Naive B cell (primary cell): ENCODE measurements around the gene SLC44A5. TPM values are rescaled to one million over a fixed set of nuclear protein-coding genes. Genes with fewer than 3 reads are reported as not detected.
"Not testable (repeated sequence)": the region's sequence is repeated elsewhere in the genome, so short reads cannot be mapped to it uniquely, and the experiment has no call there.

Source experiments
- ATAC-seq, 2 donors: fragments of 150-1000 bp; cut with Tn5 transposase; 2 replicates each; pipeline ENCODE4 v1.10.0; 2021; ENCODE audit warnings: low read depth in 2 of 2, mild to moderate bottlenecking in 2 of 2, moderate library complexity in 2 of 2
- DNase-seq: peaks from one replicate; pipeline ENCODE4 v3.0.0; 2022
- H3K27ac Mint-ChIP-seq, 6 donors: one replicate each; pipeline ENCODE4 v1.8.0; 2020 to 2022; ENCODE audit warnings: mild to moderate bottlenecking in 6 of 6, mixed read lengths in 6 of 6, moderate library complexity in 5 of 6, inconsistent platforms in 2 of 6
- H3K27me3 Mint-ChIP-seq, 3 donors: one replicate each; pipeline ENCODE4 v1.8.0; 2021 to 2022; ENCODE audit warnings: mixed read lengths in 3 of 3, mild to moderate bottlenecking in 1 of 3
- H3K36me3 Mint-ChIP-seq, 2 donors: one replicate each; pipeline ENCODE4 v1.8.0; 2020 to 2022; ENCODE audit warnings: mixed read lengths in 2 of 2, inconsistent platforms in 1 of 2, mild to moderate bottlenecking in 1 of 2
- H3K4me1 Mint-ChIP-seq, 3 donors: one replicate each; pipeline ENCODE4 v1.8.0; 2020 to 2022; ENCODE audit warnings: mixed read lengths in 3 of 3, inconsistent platforms in 1 of 3, mild to moderate bottlenecking in 1 of 3, moderate library complexity in 1 of 3
- H3K4me3 Mint-ChIP-seq, 8 donors: one replicate each; pipeline ENCODE4 v1.8.0; 2020 to 2022; ENCODE audit warnings: mild to moderate bottlenecking in 8 of 8, mixed read lengths in 8 of 8, moderate library complexity in 8 of 8, inconsistent platforms in 2 of 8
- H3K9me3 Mint-ChIP-seq, 7 donors: one replicate each; pipeline ENCODE4 v1.8.0; 2020 to 2022; ENCODE audit warnings: mixed read lengths in 7 of 7, mild to moderate bottlenecking in 5 of 7, inconsistent platforms in 2 of 7, moderate library complexity in 1 of 7
- polyA plus RNA-seq, 6 donors: library from polyadenylated mRNA; unstranded; fragments of 300-500 nt; fragmentation: Illumina TruSeq; gene quantifications; one replicate each; pipeline ENCODE4 v1.2.3, GENCODE V29; 2021; ENCODE audit warnings: low read depth in 6 of 6

The SLC44A5 gene
- polyA plus RNA-seq, 6 donors from 2014 or later = 0.17 to 2.9 (median 1.3) TPM; not detected in 1

GRCh38 chr1:75400716-75401115 is 210.2 kb downstream of the SLC44A5 start:
- H3K27me3 Mint-ChIP-seq = no peaks in the 10 kb centered on the region
- H3K4me1 Mint-ChIP-seq = no peaks in the 10 kb centered on the region
- no peak overlapping the region for H3K27ac Mint-ChIP-seq
- H3K4me3 Mint-ChIP-seq = no peak overlapping the region
- peaks cover 0 to 5% of the 10 kb centered on the region in 2 donors for H3K36me3 Mint-ChIP-seq
- no peak for ATAC-seq
- no peak for DNase-seq
- peaks cover 3 to 15% (median 6%) of the 10 kb centered on the region in 7 donors for H3K9me3 Mint-ChIP-seq

GRCh38 chr1:75396745-75397144 is 214.2 kb downstream of the SLC44A5 start:
- DNase-seq (no peak), ATAC-seq (no peak)
- no peak overlapping the region for H3K4me3 Mint-ChIP-seq
- no peaks in the 10 kb centered on the region for H3K27me3 Mint-ChIP-seq
- H3K9me3 Mint-ChIP-seq = peaks cover 1 to 10% (median 8%) of the 10 kb centered on the region in 7 donors
- no peaks in the 10 kb centered on the region for H3K4me1 Mint-ChIP-seq
- H3K27ac Mint-ChIP-seq = no peak overlapping the region
- H3K36me3 Mint-ChIP-seq = peaks cover 0 to 5% of the 10 kb centered on the region in 2 donors

GRCh38 chr1:75396260-75396659 is 214.7 kb downstream of the SLC44A5 start:
- Mint-ChIP-seq H3K27ac (no peak overlapping the region), H3K4me3 (no peak overlapping the region), H3K36me3 (peaks cover 0 to 5% of the 10 kb centered on the region in 2 donors), H3K4me1 (no peaks in the 10 kb centered on the region), H3K27me3 (no peaks in the 10 kb centered on the region), H3K9me3 (peaks cover 5 to 15% (median 8%) of the 10 kb centered on the region in 7 donors)
- DNase-seq = no peak
- ATAC-seq = no peak

GRCh38 chr1:75394386-75395139 is 216.4 kb downstream of the SLC44A5 start:
- H3K4me3 Mint-ChIP-seq = no peak overlapping the region
- no peaks in the 10 kb centered on the region for H3K4me1 Mint-ChIP-seq
- peaks cover 5 to 23% (median 16%) of the 10 kb centered on the region in 7 donors for H3K9me3 Mint-ChIP-seq
- H3K27me3 Mint-ChIP-seq = no peaks in the 10 kb centered on the region
- H3K27ac Mint-ChIP-seq = no peak overlapping the region
- ATAC-seq (no peak), DNase-seq (no peak)
- peaks cover 0 to 5% of the 10 kb centered on the region in 2 donors for H3K36me3 Mint-ChIP-seq

- H3K4me3 Mint-ChIP-seq = no peak overlapping the region
- no peak overlapping the region for H3K27ac Mint-ChIP-seq
- DNase-seq = no peak
- peak; percentile 27 to 40 for ATAC-seq
- peaks cover 5 to 32% (median 17%) of the 10 kb centered on the region in 7 donors for H3K9me3 Mint-ChIP-seq
- H3K4me1 Mint-ChIP-seq = no peaks in the 10 kb centered on the region
- H3K36me3 Mint-ChIP-seq = peaks cover 0 to 5% of the 10 kb centered on the region in 2 donors
- H3K27me3 Mint-ChIP-seq = no peaks in the 10 kb centered on the region
Observed at GRCh38 chr1:75392278-75392677, 218.6 kb downstream of the SLC44A5 start.

GRCh38 chr1:75375476-75376447 is 235.2 kb downstream of the SLC44A5 start:
- not testable (repeated sequence) for DNase-seq, H3K4me1 Mint-ChIP-seq, ATAC-seq, H3K36me3 Mint-ChIP-seq, H3K27me3 Mint-ChIP-seq
- H3K9me3 Mint-ChIP-seq = peaks cover 0 to 10% (median 1%) of the 10 kb centered on the region in 7 donors
- peak overlapping the region in 4 of 8 donors; percentile 87 to 97 (median 91) for H3K4me3 Mint-ChIP-seq
- H3K27ac Mint-ChIP-seq = peak overlapping the region in 1 of 6 donors; percentile 59

GRCh38 chr1:75373542-75374159 is 237.3 kb downstream of the SLC44A5 start:
- Mint-ChIP-seq H3K27ac (no peak overlapping the region), H3K4me1 (no peaks in the 10 kb centered on the region), H3K4me3 (peak overlapping the region in 1 of 8 donors; percentile 65), H3K36me3 (no peaks in the 10 kb centered on the region), H3K27me3 (no peaks in the 10 kb centered on the region), H3K9me3 (peaks cover 0 to 11% (median 4%) of the 10 kb centered on the region in 7 donors)
- no peak for DNase-seq
- no peak for ATAC-seq

GRCh38 chr1:75366595-75366994 is 244.3 kb downstream of the SLC44A5 start:
- H3K4me1 Mint-ChIP-seq = no peaks in the 10 kb centered on the region
- peaks cover 5 to 43% (median 18%) of the 10 kb centered on the region in 7 donors for H3K9me3 Mint-ChIP-seq
- H3K4me3 Mint-ChIP-seq = no peak overlapping the region
- no peaks in the 10 kb centered on the region for H3K36me3 Mint-ChIP-seq
- DNase-seq = no peak
- ATAC-seq = no peak
- no peaks in the 10 kb centered on the region for H3K27me3 Mint-ChIP-seq
- H3K27ac Mint-ChIP-seq = no peak overlapping the region

GRCh38 chr1:75361260-75361659 is 249.7 kb downstream of the SLC44A5 start:
- H3K27ac Mint-ChIP-seq = no peak overlapping the region
- no peak for DNase-seq
- no peaks in the 10 kb centered on the region for H3K27me3 Mint-ChIP-seq
- no peaks in the 10 kb centered on the region for H3K36me3 Mint-ChIP-seq
- H3K4me1 Mint-ChIP-seq = no peaks in the 10 kb centered on the region
- no peak for ATAC-seq
- peaks cover 3 to 30% (median 9%) of the 10 kb centered on the region in 7 donors for H3K9me3 Mint-ChIP-seq
- H3K4me3 Mint-ChIP-seq = no peak overlapping the region

- DNase-seq, H3K27me3 Mint-ChIP-seq, H3K9me3 Mint-ChIP-seq, ATAC-seq, H3K27ac Mint-ChIP-seq, H3K36me3 Mint-ChIP-seq, H3K4me3 Mint-ChIP-seq, H3K4me1 Mint-ChIP-seq: not testable (repeated sequence)
Observed at GRCh38 chr1:75354267-75354666, 256.6 kb downstream of the SLC44A5 start.

- Mint-ChIP-seq H3K36me3 (no peaks in the 10 kb centered on the region), H3K9me3 (peaks cover 0 to 11% (median 4%) of the 10 kb centered on the region in 7 donors), H3K27ac (no peak overlapping the region), H3K4me1 (no peaks in the 10 kb centered on the region), H3K4me3 (no peak overlapping the region), H3K27me3 (no peaks in the 10 kb centered on the region)
- DNase-seq (no peak), ATAC-seq (no peak)
Observed at GRCh38 chr1:75353051-75353450, 257.9 kb downstream of the SLC44A5 start.

- Mint-ChIP-seq H3K9me3 (peaks cover 0 to 11% (median 5%) of the 10 kb centered on the region in 7 donors), H3K4me1 (peaks cover 0 to 2% (median 0%) of the 10 kb centered on the region in 3 donors), H3K27me3 (no peaks in the 10 kb centered on the region), H3K36me3 (no peaks in the 10 kb centered on the region), H3K4me3 (no peak overlapping the region), H3K27ac (no peak overlapping the region)
- no peak for ATAC-seq
- DNase-seq = no peak
Observed at GRCh38 chr1:75345538-75346292, 265.2 kb downstream of the SLC44A5 start.

- ATAC-seq (no peak), DNase-seq (no peak)
- Mint-ChIP-seq H3K36me3 (no peaks in the 10 kb centered on the region), H3K4me3 (no peak overlapping the region), H3K9me3 (peaks cover 0 to 4% (median 2%) of the 10 kb centered on the region in 7 donors), H3K27me3 (no peaks in the 10 kb centered on the region), H3K27ac (no peak overlapping the region), H3K4me1 (peaks cover 0 to 2% (median 0%) of the 10 kb centered on the region in 3 donors)
Observed at GRCh38 chr1:75342786-75343185, 268.1 kb downstream of the SLC44A5 start.
